ENCODE measurements around the gene TMEM201. TPM values are rescaled to one million over a fixed set of nuclear protein-coding genes. Genes with fewer than 3 reads are reported as not detected.

The TMEM201 gene
- total RNA-seq, 1 donor from 2014 or later = 36.7 TPM

GRCh38 chr1:9597361-9598315 lies 8.9 kb downstream of the TMEM201 start:
- peaks cover 4% of the 10 kb centered on the region for H3K36me3 Mint-ChIP-seq (ENCODE audit: low read depth)
- no peaks in the 10 kb centered on the region for H3K27me3 Mint-ChIP-seq (ENCODE audit: insufficient read depth)
- no peak overlapping the region for H3K27ac Mint-ChIP-seq
- intact Hi-C loops (cut with micrococcal nuclease) = no loop called here
- H3K4me3 Mint-ChIP-seq = no peak overlapping the region
- H3K9me3 Mint-ChIP-seq = no peaks in the 10 kb centered on the region
- peaks cover 11% of the 10 kb centered on the region for H3K4me1 Mint-ChIP-seq (ENCODE audit: low read depth)
- no peak for DNase-seq (ENCODE audit: low spot score)

GRCh38 chr1:9598316-9598700 lies 9.6 kb downstream of the TMEM201 start:
- intact Hi-C loops (cut with micrococcal nuclease) = no loop called here
- peaks cover 4% of the 10 kb centered on the region for H3K4me1 Mint-ChIP-seq (ENCODE audit: low read depth)
- peaks cover 4% of the 10 kb centered on the region for H3K36me3 Mint-ChIP-seq (ENCODE audit: low read depth)
- no peak overlapping the region for H3K4me3 Mint-ChIP-seq
- no peaks in the 10 kb centered on the region for H3K9me3 Mint-ChIP-seq
- no peaks in the 10 kb centered on the region for H3K27me3 Mint-ChIP-seq (ENCODE audit: insufficient read depth)
- DNase-seq (ENCODE audit: low spot score) = no peak
- H3K27ac Mint-ChIP-seq = no peak overlapping the region

GRCh38 chr1:9599741-9600140 lies 11.0 kb downstream of the TMEM201 start:
- H3K27me3 Mint-ChIP-seq (ENCODE audit: insufficient read depth) = no peaks in the 10 kb centered on the region
- no peak overlapping the region for H3K27ac Mint-ChIP-seq
- peaks cover 4% of the 10 kb centered on the region for H3K36me3 Mint-ChIP-seq (ENCODE audit: low read depth)
- no peaks in the 10 kb centered on the region for H3K4me1 Mint-ChIP-seq (ENCODE audit: low read depth)
- H3K4me3 Mint-ChIP-seq = no peak overlapping the region
- no peak for DNase-seq (ENCODE audit: low spot score)
- no peaks in the 10 kb centered on the region for H3K9me3 Mint-ChIP-seq
- intact Hi-C loops (cut with micrococcal nuclease) = no loop called here

- DNase-seq (ENCODE audit: low spot score) = no peak
- Mint-ChIP-seq H3K9me3 (no peaks in the 10 kb centered on the region), H3K27me3 (ENCODE audit: insufficient read depth) (no peaks in the 10 kb centered on the region), H3K36me3 (ENCODE audit: low read depth) (peaks cover 4% of the 10 kb centered on the region), H3K4me1 (ENCODE audit: low read depth) (no peaks in the 10 kb centered on the region), H3K27ac (no peak overlapping the region), H3K4me3 (no peak overlapping the region)
- intact Hi-C loops (cut with micrococcal nuclease) = no loop called here
Measured at GRCh38 chr1:9600861-9601834, 12.4 kb downstream of the TMEM201 start.

- H3K4me1 Mint-ChIP-seq (ENCODE audit: low read depth) = no peaks in the 10 kb centered on the region
- DNase-seq (ENCODE audit: low spot score) = no peak
- no peak overlapping the region for H3K4me3 Mint-ChIP-seq
- no peaks in the 10 kb centered on the region for H3K9me3 Mint-ChIP-seq
- H3K27me3 Mint-ChIP-seq (ENCODE audit: insufficient read depth) = no peaks in the 10 kb centered on the region
- no peak overlapping the region for H3K27ac Mint-ChIP-seq
- intact Hi-C loops (cut with micrococcal nuclease) = no loop called here
- peaks cover 4% of the 10 kb centered on the region for H3K36me3 Mint-ChIP-seq (ENCODE audit: low read depth)
Measured at GRCh38 chr1:9601942-9602793, 13.5 kb downstream of the TMEM201 start.

- H3K4me1 Mint-ChIP-seq (ENCODE audit: low read depth) = no peaks in the 10 kb centered on the region
- peaks cover 7% of the 10 kb centered on the region for H3K36me3 Mint-ChIP-seq (ENCODE audit: low read depth)
- H3K27ac Mint-ChIP-seq = no peak overlapping the region
- no peak overlapping the region for H3K4me3 Mint-ChIP-seq
- H3K9me3 Mint-ChIP-seq = no peaks in the 10 kb centered on the region
- DNase-seq (ENCODE audit: low spot score) = no peak
- no peaks in the 10 kb centered on the region for H3K27me3 Mint-ChIP-seq (ENCODE audit: insufficient read depth)
- intact Hi-C loops (cut with micrococcal nuclease) = no loop called here
Measured at GRCh38 chr1:9602794-9603167, 14.1 kb downstream of the TMEM201 start.

- DNase-seq (ENCODE audit: low spot score) = no peak
- peaks cover 8% of the 10 kb centered on the region for H3K36me3 Mint-ChIP-seq (ENCODE audit: low read depth)
- H3K9me3 Mint-ChIP-seq = no peaks in the 10 kb centered on the region
- H3K4me1 Mint-ChIP-seq (ENCODE audit: low read depth) = no peaks in the 10 kb centered on the region
- H3K27ac Mint-ChIP-seq = no peak overlapping the region
- no peaks in the 10 kb centered on the region for H3K27me3 Mint-ChIP-seq (ENCODE audit: insufficient read depth)
- no peak overlapping the region for H3K4me3 Mint-ChIP-seq
- intact Hi-C loops (cut with micrococcal nuclease) = no loop called here
Measured at GRCh38 chr1:9603307-9603706, 14.6 kb downstream of the TMEM201 start.

GRCh38 chr1:9603766-9604753 lies 15.3 kb downstream of the TMEM201 start:
- Mint-ChIP-seq H3K36me3 (ENCODE audit: low read depth) (peaks cover 8% of the 10 kb centered on the region), H3K4me1 (ENCODE audit: low read depth) (no peaks in the 10 kb centered on the region), H3K27ac (no peak overlapping the region), H3K4me3 (no peak overlapping the region), H3K27me3 (ENCODE audit: insufficient read depth) (no peaks in the 10 kb centered on the region), H3K9me3 (no peaks in the 10 kb centered on the region)
- intact Hi-C loops (cut with micrococcal nuclease) = no loop called here
- no peak for DNase-seq (ENCODE audit: low spot score)

GRCh38 chr1:9604836-9605235 lies 16.1 kb downstream of the TMEM201 start:
- peaks cover 6% of the 10 kb centered on the region for H3K36me3 Mint-ChIP-seq (ENCODE audit: low read depth)
- intact Hi-C loops (cut with micrococcal nuclease) = no loop called here

GRCh38 chr1:9605946-9606455 lies 17.3 kb downstream of the TMEM201 start:
- Mint-ChIP-seq H3K4me1 (ENCODE audit: low read depth) (no peaks in the 10 kb centered on the region), H3K4me3 (no peak overlapping the region), H3K27ac (peak overlapping the region; percentile 12), H3K36me3 (ENCODE audit: low read depth) (peaks cover 4% of the 10 kb centered on the region), H3K9me3 (no peaks in the 10 kb centered on the region), H3K27me3 (ENCODE audit: insufficient read depth) (no peaks in the 10 kb centered on the region)
- DNase-seq (ENCODE audit: low spot score) = no peak
- intact Hi-C loops (cut with micrococcal nuclease) = no loop called here

More at GRCh38 chr1:9604836-9605235, 16.1 kb downstream of the TMEM201 start:
- Mint-ChIP-seq H3K4me3 (no peak overlapping the region), H3K9me3 (no peaks in the 10 kb centered on the region), H3K27me3 (ENCODE audit: insufficient read depth) (no peaks in the 10 kb centered on the region), H3K4me1 (ENCODE audit: low read depth) (no peaks in the 10 kb centered on the region), H3K27ac (no peak overlapping the region)
- no peak for DNase-seq (ENCODE audit: low spot score)

GRCh38 chr1:9606458-9606857 lies 17.7 kb downstream of the TMEM201 start:
- intact Hi-C loops (cut with micrococcal nuclease) = no loop called here
- DNase-seq (ENCODE audit: low spot score) = no peak
- Mint-ChIP-seq H3K4me1 (ENCODE audit: low read depth) (no peaks in the 10 kb centered on the region), H3K27ac (no peak overlapping the region), H3K36me3 (ENCODE audit: low read depth) (peaks cover 4% of the 10 kb centered on the region), H3K4me3 (no peak overlapping the region), H3K27me3 (ENCODE audit: insufficient read depth) (no peaks in the 10 kb centered on the region), H3K9me3 (no peaks in the 10 kb centered on the region)
